ENCODE results near the gene TTLL10.
A peak's percentile ranks its signal among the peaks of the same experiment; 100 is the strongest.

Gene TTLL10

DNA sequence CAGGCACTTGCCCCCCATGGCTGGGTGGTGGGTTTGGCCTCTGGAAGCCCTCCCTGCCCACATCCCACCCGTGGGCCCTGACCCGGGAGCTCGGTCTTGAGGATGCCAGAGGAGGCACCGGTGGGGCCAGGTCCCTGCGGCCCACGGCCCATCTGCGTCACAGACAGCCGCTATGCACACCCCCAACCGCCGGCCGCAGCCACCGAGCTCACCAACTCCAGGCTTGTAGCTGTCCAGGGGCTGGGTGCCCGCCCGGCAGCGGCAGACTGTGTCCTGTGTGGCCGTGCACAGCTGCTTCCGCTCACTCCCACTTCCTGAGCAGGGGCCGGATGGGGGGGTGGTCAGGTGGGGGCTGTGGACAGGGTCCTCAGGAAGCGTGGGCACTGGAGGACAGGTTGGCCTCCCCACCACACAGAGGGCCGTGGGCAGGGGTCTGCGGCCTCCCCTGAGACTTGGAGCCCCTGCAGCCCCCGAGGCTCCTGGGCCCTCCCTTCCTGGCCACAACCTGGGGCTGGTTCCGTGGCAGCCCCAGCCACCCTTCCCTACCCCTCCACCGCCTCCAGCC, 39.2 kb downstream of the TTLL10 start:
- Histone ChIP-seq H3K4me2 (peak overlapping the region; percentile 87 to 98 (median 93)), H3K9me3 (replicated peaks in 1 of 11) (no peaks in the 10 kb centered on the region), H4K20me1 (peaks cover 29 to 93% (median 80%) of the 10 kb centered on the region in 11 experiments; a peak in 21 of 22 replicates), H3K4me1 (peaks cover 75 to 87% (median 80%) of the 10 kb centered on the region in 10 experiments), H3K36me3 (peaks cover 17 to 30% (median 24%) of the 10 kb centered on the region in 11 experiments), H3K27ac (peak overlapping the region in 2 of 11 experiments; percentile 3 to 25; a peak in 1 of 22 replicates), H3K4me3 (peak overlapping the region in 7 of 10 experiments; percentile 12 to 57 (median 34); a peak in 9 of 20 replicates), H3K9ac (peak overlapping the region in 8 of 11 experiments; percentile 18 to 53 (median 39); a peak in 11 of 22 replicates), H3K27me3 (peaks cover 11 to 45% (median 22%) of the 10 kb centered on the region in 11 experiments; a peak in 19 of 22 replicates)
- no peak for TF ChIP-seq Cebpa-rat (IDR thresholded peaks at IDR 0.05)

DNA sequence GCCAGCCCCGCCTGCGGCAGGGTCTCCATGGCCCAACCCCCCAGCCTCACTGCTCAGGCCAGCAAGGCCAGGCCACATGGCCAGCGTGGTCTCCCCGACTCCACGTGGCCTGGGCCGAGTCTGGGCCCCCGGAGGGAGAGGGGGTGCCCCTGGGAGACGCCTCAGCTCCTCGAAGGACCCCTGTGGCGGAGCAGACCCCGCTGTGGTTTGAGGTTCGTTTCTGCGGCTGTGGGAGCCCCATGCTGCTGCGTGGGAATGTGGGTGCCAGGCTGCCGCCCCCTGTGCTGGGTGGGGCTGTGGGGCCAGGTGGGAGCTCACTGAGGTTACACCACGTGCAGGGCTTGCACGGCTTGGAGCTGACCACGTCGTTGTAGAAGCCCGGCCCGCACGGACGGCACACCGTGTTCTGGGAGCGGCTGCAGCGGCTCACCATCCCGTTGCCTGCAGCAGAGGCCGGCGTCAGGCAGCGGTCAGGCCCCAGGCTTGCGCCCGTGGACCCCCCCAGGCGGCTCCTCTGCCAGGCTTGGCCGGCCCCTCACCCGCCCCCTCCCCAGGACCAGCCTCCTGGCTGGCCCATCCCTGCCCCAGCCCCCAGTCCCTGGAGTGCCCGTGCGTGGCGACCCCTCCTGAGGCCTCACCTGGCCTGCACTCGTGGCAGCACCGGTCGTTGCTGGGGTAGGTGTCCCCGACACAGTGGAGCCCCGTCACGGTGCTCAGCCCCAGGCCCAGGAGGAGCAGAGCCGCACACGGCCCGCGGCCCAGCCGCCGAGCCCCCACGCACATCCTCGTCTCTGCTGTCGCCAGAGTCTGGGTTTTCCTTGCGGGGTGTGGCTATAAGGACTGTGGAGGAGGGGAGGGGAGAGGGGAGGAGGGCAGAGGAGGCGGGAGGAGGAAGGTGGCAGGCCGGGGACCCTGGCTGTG, 39.9 kb downstream of the TTLL10 start, which contains the start of gene TNFRSF4:
TNFRSF4 (minus strand) TSS at position 809 of the 921 bp plus-strand sequence; CDS start at position 783, 26 bp downstream.
- Histone ChIP-seq H3K27ac (peak within 1 kb of the TSS in 2 of 11 experiments; percentile 3 to 25; a peak in 1 of 22 replicates), H3K27me3 (peaks cover 11 to 45% (median 22%) of the 10 kb centered on the region in 11 experiments; a peak in 19 of 22 replicates), H3K9me3 (replicated peaks in 1 of 11) (no peaks in the 10 kb centered on the region), H3K4me1 (peaks cover 69 to 83% (median 74%) of the 10 kb centered on the region in 10 experiments), H3K4me3 (peak within 1 kb of the TSS in 7 of 10 experiments; percentile 12 to 57 (median 34); a peak in 9 of 20 replicates), H3K9ac (peak within 1 kb of the TSS in 8 of 11 experiments; percentile 18 to 53 (median 39); a peak in 11 of 22 replicates), H3K4me2 (peak within 1 kb of the TSS; percentile 87 to 98 (median 93)), H4K20me1 (peaks cover 33 to 96% (median 87%) of the 10 kb centered on the region in 11 experiments; a peak in 21 of 22 replicates), H3K36me3 (peaks cover 25 to 37% (median 31%) of the 10 kb centered on the region in 11 experiments)
- TF ChIP-seq Cebpa-rat (IDR thresholded peaks at IDR 0.05): no peak

DNA sequence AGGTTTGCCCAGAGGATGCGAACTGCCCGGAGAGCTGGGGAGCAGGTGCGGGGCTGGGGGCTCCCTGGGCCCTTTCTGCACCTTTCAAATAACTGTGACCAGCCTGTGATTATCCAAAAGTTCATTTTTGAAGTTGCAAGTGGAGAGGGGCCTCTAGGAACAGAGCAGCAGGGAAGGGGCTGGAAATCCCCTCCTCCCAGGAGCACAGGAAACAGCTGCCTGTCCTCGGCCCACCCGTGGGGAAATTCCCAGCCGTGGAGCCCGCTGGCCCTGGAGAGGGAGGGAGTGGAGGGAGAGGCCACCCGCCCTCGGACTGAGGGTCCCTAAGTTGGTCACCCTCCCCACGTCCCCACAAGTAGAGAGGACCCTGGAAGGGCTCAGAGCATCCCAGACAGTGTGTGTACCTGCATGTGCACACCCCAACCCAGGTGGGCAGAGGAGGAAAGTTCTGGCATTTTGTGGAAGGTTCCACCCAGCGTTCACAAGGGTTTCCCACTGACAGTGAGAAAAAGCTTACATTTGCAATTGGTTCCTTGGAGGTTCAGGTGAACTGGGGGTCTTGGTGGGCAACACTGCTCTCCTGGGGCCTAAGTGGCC, 41.5 kb downstream of the TTLL10 start:
- no peaks in the 10 kb centered on the region for H3K9me3 ChIP-seq (replicated peaks in 1 of 11)
- no peak overlapping the region for H3K4me3 ChIP-seq
- peak overlapping the region in 1 of 11 experiments; percentile 7; a peak in 1 of 22 replicates for H3K9ac ChIP-seq
- H3K27me3 ChIP-seq: peaks cover 11 to 32% (median 17%) of the 10 kb centered on the region in 11 experiments; a peak in 19 of 22 replicates
- peaks cover 53 to 67% (median 59%) of the 10 kb centered on the region in 10 experiments for H3K4me1 ChIP-seq
- H3K27ac ChIP-seq: no peak overlapping the region
- TF ChIP-seq Cebpa-rat (IDR thresholded peaks at IDR 0.05): no peak
- peaks cover 43 to 98% (median 91%) of the 10 kb centered on the region in 11 experiments; a peak in 21 of 22 replicates for H4K20me1 ChIP-seq
- peak overlapping the region; percentile 87 to 98 (median 93); a peak in 20 of 22 replicates for H3K4me2 ChIP-seq
- H3K36me3 ChIP-seq: peaks cover 40 to 50% (median 45%) of the 10 kb centered on the region in 11 experiments

DNA sequence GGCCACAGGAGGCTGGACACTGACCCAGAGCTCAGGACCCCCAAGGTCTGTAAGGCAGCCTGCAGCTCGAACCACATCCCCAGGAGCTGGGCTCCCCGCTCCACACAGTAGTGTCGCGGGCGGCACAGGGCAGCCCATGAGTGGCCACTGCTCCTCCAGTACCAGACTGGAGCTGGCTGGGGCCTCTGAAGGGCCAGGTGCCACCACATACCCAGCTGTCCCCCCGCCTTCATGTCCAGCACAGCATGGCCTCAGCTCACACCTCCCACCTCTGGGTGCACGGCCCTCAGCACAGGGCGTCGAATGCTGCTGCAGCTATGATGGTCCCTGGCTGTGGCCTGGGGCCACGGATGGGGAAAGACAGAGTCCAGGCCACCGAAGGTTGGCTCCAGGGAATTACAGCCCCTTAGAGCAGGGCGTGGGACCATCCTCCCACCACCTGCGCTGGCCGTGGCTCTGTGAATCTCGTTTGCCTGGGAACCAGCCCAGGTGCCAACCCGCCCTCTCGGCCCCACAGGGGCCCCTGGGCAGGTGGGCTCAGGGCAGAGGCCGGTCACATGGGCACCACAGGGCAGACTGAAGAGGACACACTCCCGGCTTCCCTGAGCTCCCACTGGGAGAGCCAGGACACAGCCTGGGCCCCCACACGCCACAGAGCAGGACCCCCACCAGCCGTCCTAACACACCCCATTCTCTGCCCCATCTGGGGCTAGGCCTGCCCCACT, 42.4 kb downstream of the TTLL10 start:
- peaks cover 51 to 98% (median 93%) of the 10 kb centered on the region in 11 experiments; a peak in 21 of 22 replicates for H4K20me1 ChIP-seq
- H3K9me3 ChIP-seq (replicated peaks in 1 of 11): no peaks in the 10 kb centered on the region
- no peak overlapping the region for H3K4me3 ChIP-seq
- H3K4me2 ChIP-seq: peak overlapping the region in 5 of 11 experiments; percentile 34 to 95 (median 87); a peak in 6 of 22 replicates
- TF ChIP-seq Cebpa-rat (IDR thresholded peaks at IDR 0.05): no peak
- H3K27ac ChIP-seq: no peak overlapping the region
- peaks cover 44 to 58% (median 50%) of the 10 kb centered on the region in 10 experiments for H3K4me1 ChIP-seq
- H3K27me3 ChIP-seq: peaks cover 11 to 27% (median 15%) of the 10 kb centered on the region in 11 experiments; a peak in 19 of 22 replicates
- no peak overlapping the region for H3K9ac ChIP-seq
- H3K36me3 ChIP-seq: peaks cover 49 to 59% (median 54%) of the 10 kb centered on the region in 11 experiments

DNA sequence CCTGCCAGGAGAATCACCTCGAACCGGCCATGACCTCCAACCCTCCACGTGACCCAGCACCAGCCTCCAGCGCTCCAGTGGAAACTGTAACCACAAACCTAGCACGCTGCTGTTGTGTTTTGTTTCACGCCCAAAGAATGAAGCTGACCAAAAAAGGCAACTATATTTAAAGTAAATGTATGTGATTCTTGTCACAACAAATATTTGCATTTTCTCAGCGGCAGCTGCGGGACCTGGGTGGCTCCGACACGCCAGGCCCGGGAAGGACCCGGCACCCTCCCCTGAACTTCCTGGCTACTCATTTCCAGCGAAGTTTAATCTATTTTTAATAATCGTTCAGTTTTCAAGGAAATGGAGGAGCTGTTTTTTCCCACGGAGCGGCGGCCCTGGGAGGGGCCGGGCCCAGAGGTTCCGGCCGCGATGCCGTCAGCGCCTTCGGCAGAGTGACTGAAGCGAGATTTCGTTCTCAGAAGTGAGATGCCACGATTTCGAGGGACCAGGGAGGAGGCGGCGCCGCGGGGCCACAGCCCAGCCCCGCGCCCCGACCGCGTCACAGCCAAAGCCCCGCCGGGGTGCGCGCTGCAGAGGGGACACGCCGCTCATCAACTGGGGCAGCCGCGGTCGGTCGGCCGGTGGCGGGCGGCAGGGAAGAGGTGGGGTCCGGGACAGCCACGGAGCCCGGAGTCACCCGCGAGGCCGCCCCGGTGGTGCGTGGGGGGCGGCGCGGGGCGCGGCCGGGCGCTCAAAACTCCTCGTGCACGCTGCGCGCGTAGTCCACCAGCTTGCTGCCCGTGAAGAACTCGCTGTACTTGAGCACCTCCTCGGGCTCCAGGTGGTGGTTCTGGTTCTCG, 43.3 kb downstream of the TTLL10 start:
- Histone ChIP-seq H3K4me1 (peaks cover 35 to 49% (median 41%) of the 10 kb centered on the region in 10 experiments), H3K4me3 (no peak overlapping the region), H3K4me2 (no peak overlapping the region; a peak in 1 of 22 replicates), H3K27me3 (peaks cover 11 to 23% (median 14%) of the 10 kb centered on the region in 11 experiments; a peak in 19 of 22 replicates), H4K20me1 (peaks cover 56 to 98% (median 95%) of the 10 kb centered on the region in 11 experiments; a peak in 21 of 22 replicates), H3K9ac (no peak overlapping the region), H3K36me3 (peaks cover 58 to 68% (median 64%) of the 10 kb centered on the region in 11 experiments), H3K9me3 (replicated peaks in 1 of 11) (no peaks in the 10 kb centered on the region), H3K27ac (no peak overlapping the region)
- TF ChIP-seq Cebpa-rat (IDR thresholded peaks at IDR 0.05): no peak

DNA sequence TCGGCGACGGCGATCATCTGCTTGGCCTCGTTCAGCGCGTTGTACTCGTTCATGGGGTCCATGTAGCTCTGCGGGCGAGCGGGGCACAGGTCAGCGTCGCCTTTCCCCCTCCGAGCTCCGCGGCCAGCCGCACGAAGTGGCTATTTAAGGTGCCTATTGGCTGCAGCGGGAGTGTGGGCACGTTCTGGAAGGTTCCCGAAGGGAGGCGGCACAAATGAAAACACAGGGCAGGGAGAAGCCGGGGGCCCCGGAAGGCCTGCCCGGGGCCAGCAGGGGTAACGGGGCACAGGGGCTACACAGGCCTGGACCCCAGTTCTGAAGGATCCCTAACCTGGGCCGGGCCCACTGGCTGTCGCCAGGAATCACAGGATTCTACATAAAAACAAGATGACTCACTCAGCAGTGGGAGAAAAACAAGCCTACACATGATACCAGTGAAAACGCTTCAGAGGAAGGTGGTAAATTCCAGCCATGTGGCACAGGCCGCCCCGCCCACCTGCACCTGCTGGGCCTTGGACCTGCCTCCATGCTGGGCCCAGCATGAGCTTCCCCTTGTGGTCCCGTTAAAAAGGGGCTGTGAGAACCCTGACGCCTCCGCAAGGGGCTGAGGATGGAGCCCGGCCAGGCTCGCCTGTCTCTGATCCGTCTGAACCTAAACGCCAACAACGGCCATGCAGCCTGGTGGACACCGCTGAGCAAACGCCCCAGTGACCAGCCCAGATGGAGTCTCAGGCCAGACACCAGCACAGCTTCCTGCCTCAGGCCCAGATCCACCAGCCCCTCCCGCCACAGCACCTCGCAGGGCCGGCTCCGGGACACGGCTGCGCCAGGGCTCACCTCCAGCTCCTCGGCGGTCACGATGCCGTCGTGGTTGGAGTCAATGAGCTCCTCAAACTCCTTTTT, 44.2 kb downstream of the TTLL10 start:
- no peak overlapping the region for H3K4me3 ChIP-seq
- no peak for TF ChIP-seq Cebpa-rat (IDR thresholded peaks at IDR 0.05)
- peaks cover 28 to 40% (median 33%) of the 10 kb centered on the region in 10 experiments for H3K4me1 ChIP-seq
- no peaks in the 10 kb centered on the region for H3K9me3 ChIP-seq (replicated peaks in 1 of 11)
- H4K20me1 ChIP-seq: peaks cover 56 to 100% (median 99%) of the 10 kb centered on the region in 11 experiments; a peak in 21 of 22 replicates
- peaks cover 7 to 16% (median 11%) of the 10 kb centered on the region in 11 experiments; a peak in 19 of 22 replicates for H3K27me3 ChIP-seq
- no peak overlapping the region for H3K27ac ChIP-seq
- H3K4me2 ChIP-seq: no peak overlapping the region
- H3K36me3 ChIP-seq: peaks cover 65 to 77% (median 72%) of the 10 kb centered on the region in 11 experiments
- no peak overlapping the region for H3K9ac ChIP-seq
